HepG2 (cell line): ENCODE results near the gene ZNF839. TPM values are rescaled to one million over a fixed set of nuclear protein-coding genes. Genes with fewer than 3 reads are reported as not detected.

Experiments
- ATAC-seq: fragments of 200-7000 bp; cut with Tn5 transposase; 3 replicates; pipeline ENCODE4 v1.9.1; 2020; ENCODE audit warnings: mild to moderate bottlenecking, moderate library complexity
- BruUV-seq: library from RNA; stranded (reverse); fragments of 400-500 nt; replicated peaks from 2 replicates; lab custom pipeline; 2021; lab: Mats Ljungman, UMichigan
- CTCF ChIA-PET: fragments of 300-600 bp; formaldehyde crosslinking; extraction: SDS; loops from one replicate; lab custom pipeline; 2021; ENCODE audit warnings: low total read pairs, inconsistent platforms, low intra/inter-chr PET ratio; lab: Yijun Ruan, JAX
- POLR2A ChIA-PET: fragments of 350-600 bp; sonication (Branson Sonifier 250); formaldehyde crosslinking; loops from one replicate; lab custom pipeline; 2020; ENCODE audit warnings: antibody characterized with exemption, inconsistent platforms; lab: Yijun Ruan, JAX
- DNase-seq: peaks from one replicate; pipeline ENCODE4 v3.0.0-alpha.2; 2015; ENCODE audit warnings: low spot score
- FAIRE-seq: peaks from 3 replicates; lab custom pipeline; 2011; peaks lifted over from hg19 to GRCh38; lab: Jason Lieb, UNC
- H2AFZ ChIP-seq: one replicate; pipeline ENCODE4 v1.6.1; 2011; ENCODE audit warnings: low read length, inconsistent platforms
- H3K27ac ChIP-seq: fragments of 300-600 bp; 3 replicates; pipeline ENCODE4 v1.8.0; 2011; ENCODE audit warnings: mixed run types, mild to moderate bottlenecking, mixed read lengths, low read length, inconsistent platforms; ENCODE audit not compliant: insufficient read depth; ENCODE audit errors: extremely low read length
- H3K27me3 ChIP-seq, 2 experiments: fragments of 200-600 bp in 1 of 2; 2 replicates in 1 of 2; 3 replicates in 1 of 2; pipeline versions ENCODE4 v1.6.0 to v1.8.0; 2011; ENCODE audit warnings: low read length in 2 of 2, mild to moderate bottlenecking in 2 of 2, moderate library complexity in 2 of 2, inconsistent platforms in 1 of 2; ENCODE audit not compliant: insufficient read depth in 2 of 2, control insufficient read depth in 1 of 2
- H3K36me3 ChIP-seq, 2 experiments: fragments of 200-600 bp in 1 of 2; replicated peaks in 1 of 2; 2 replicates in 1 of 2; 3 replicates in 1 of 2; pipeline versions ENCODE4 v1.5.1 to v1.8.0; 2011; ENCODE audit warnings: low read length in 2 of 2, inconsistent platforms in 1 of 2; ENCODE audit not compliant: insufficient read depth in 2 of 2, control insufficient read depth in 1 of 2
- H3K4me1 ChIP-seq: 2 replicates; pipeline ENCODE4 v1.5.1; 2012; ENCODE audit warnings: low read length, inconsistent platforms; ENCODE audit not compliant: insufficient read depth
- H3K4me2 ChIP-seq: 2 replicates; pipeline ENCODE4 v1.6.0; 2011; ENCODE audit warnings: low read depth, low read length, inconsistent platforms
- H3K4me3 ChIP-seq, 3 experiments: fragments of 200-600 bp in 1 of 3; sonication (generic), shearing (Covaris generic) in 1 of 3; replicated peaks in 1 of 3; 2 replicates each; pipeline ENCODE4 v1.5.1; 2011 to 2016; ENCODE audit warnings: low read length in 3 of 3, inconsistent platforms in 2 of 3, low read depth in 2 of 3, mild to moderate bottlenecking in 2 of 3, control low read depth in 1 of 3, mixed read lengths in 1 of 3; ENCODE audit not compliant: insufficient read depth in 1 of 3
- H3K79me2 ChIP-seq: one replicate; pipeline ENCODE4 v1.6.1; 2011; ENCODE audit warnings: low read length, inconsistent platforms; ENCODE audit not compliant: insufficient read depth
- H3K9ac ChIP-seq: 2 replicates; pipeline ENCODE4 v1.6.0; 2011; ENCODE audit warnings: mild to moderate bottlenecking, low read depth, low read length, inconsistent platforms; ENCODE audit not compliant: insufficient read depth
- H3K9me3 ChIP-seq: 2 replicates; pipeline ENCODE4 v1.5.1; 2012; ENCODE audit warnings: mild to moderate bottlenecking, low read length
- H4K20me1 ChIP-seq: 2 replicates; pipeline ENCODE4 v1.6.0; 2011; ENCODE audit warnings: inconsistent platforms, mild to moderate bottlenecking, low read length, moderate library complexity; ENCODE audit not compliant: insufficient read depth
- BRCA1 ChIP-seq: sonication (generic); formaldehyde crosslinking; IDR thresholded peaks from 2 replicates; pipeline ENCODE4 v1.4.0; 2020; ENCODE audit warnings: missing genetic modification reagents
- DNMT1 ChIP-seq: sonication (generic); formaldehyde crosslinking; IDR thresholded peaks from 2 replicates; pipeline ENCODE4 v1.5.1; 2020; ENCODE audit warnings: mild to moderate bottlenecking, missing genetic modification reagents
- ELF4 ChIP-seq: sonication (generic); formaldehyde crosslinking; IDR thresholded peaks from 2 replicates; pipeline ENCODE4 v1.5.0; 2020; ENCODE audit warnings: missing genetic modification reagents, mild to moderate bottlenecking, moderate library complexity, borderline replicate concordance
- ETS1 ChIP-seq: sonication (generic); formaldehyde crosslinking; IDR thresholded peaks from 2 replicates; pipeline ENCODE4 v1.4.0; 2020; ENCODE audit warnings: missing genetic modification reagents
- GMEB2 ChIP-seq: IDR thresholded peaks from 2 replicates; pipeline ENCODE4 v1.6.1; 2016; ENCODE audit warnings: missing biosample characterization, missing genetic modification reagents, low read depth
- HMGA1 ChIP-seq: sonication (generic); formaldehyde crosslinking; conservative IDR thresholded peaks from 2 replicates; pipeline ENCODE4 v1.4.0; 2020; ENCODE audit warnings: missing genetic modification reagents
- KAT7 ChIP-seq: IDR thresholded peaks from 2 replicates; pipeline ENCODE4 v1.6.1; 2018; ENCODE audit warnings: borderline replicate concordance, missing compliant biosample characterization
- KDM5A ChIP-seq: fragments of 200-600 bp; sonication (generic); IDR thresholded peaks from 2 replicates; pipeline ENCODE4 v1.7.0; 2018; ENCODE audit warnings: antibody characterized with exemption, mild to moderate bottlenecking, low read length, borderline replicate concordance
- PCBP2 ChIP-seq: fragments of 200-400 bp; formaldehyde crosslinking; optimal IDR thresholded peaks from 2 replicates; pipeline ENCODE3; 2018; ENCODE audit warnings: low read length, low read depth; ENCODE audit not compliant: poor library complexity, severe bottlenecking
- SIN3B ChIP-seq: fragments of 150-350 bp; IDR thresholded peaks from 2 replicates; pipeline ENCODE4 v1.6.1; 2014; ENCODE audit warnings: low read length
- SNAI1 ChIP-seq: sonication (generic); formaldehyde crosslinking; IDR thresholded peaks from 2 replicates; pipeline ENCODE4 v1.5.0; 2020; ENCODE audit warnings: mild to moderate bottlenecking, missing genetic modification reagents, borderline replicate concordance
- ZBTB42 ChIP-seq: sonication (generic); formaldehyde crosslinking; IDR thresholded peaks from 2 replicates; pipeline ENCODE4 v1.5.0; 2020; ENCODE audit warnings: mild to moderate bottlenecking, missing genetic modification reagents
- ZMAT3 ChIP-seq: sonication (generic); formaldehyde crosslinking; conservative IDR thresholded peaks from 2 replicates; pipeline ENCODE4 v1.7.0; 2021; ENCODE audit warnings: missing genetic modification reagents
- ZNF24 ChIP-seq: fragments of 450-650 bp; IDR thresholded peaks from 2 replicates; pipeline ENCODE4 v1.6.1; 2017; ENCODE audit warnings: antibody characterized with exemption, mild to moderate bottlenecking
- ZNF260 ChIP-seq: sonication (generic); formaldehyde crosslinking; IDR thresholded peaks from 2 replicates; pipeline ENCODE4 v1.4.0; 2020; ENCODE audit warnings: missing genetic modification reagents, low read depth, mild to moderate bottlenecking, borderline replicate concordance
- ZNF431 ChIP-seq: sonication (generic); formaldehyde crosslinking; IDR thresholded peaks from 2 replicates; pipeline ENCODE4 v1.9.0; 2022; ENCODE audit warnings: missing genetic modification reagents, low read depth, mild to moderate bottlenecking, borderline replicate concordance
- ZNF432 ChIP-seq: sonication (generic); formaldehyde crosslinking; IDR thresholded peaks from 2 replicates; pipeline ENCODE4 v1.5.0; 2020; ENCODE audit warnings: missing genetic modification reagents, mild to moderate bottlenecking, borderline replicate concordance
- ZNF503 ChIP-seq: sonication (generic); formaldehyde crosslinking; IDR thresholded peaks from 2 replicates; pipeline ENCODE4 v1.4.0; 2020; ENCODE audit warnings: missing genetic modification reagents
- ZNF598 ChIP-seq: sonication (generic); formaldehyde crosslinking; IDR thresholded peaks from 2 replicates; pipeline ENCODE4 v1.5.1; 2020; ENCODE audit warnings: mild to moderate bottlenecking, missing genetic modification reagents, borderline replicate concordance
- ZNF780A ChIP-seq: sonication (generic); formaldehyde crosslinking; IDR thresholded peaks from 2 replicates; pipeline ENCODE4 v1.8.0; 2022; ENCODE audit warnings: mild to moderate bottlenecking, missing genetic modification reagents, moderate library complexity
- WGBS: methylation state at CpG from one replicate; pipeline ENCODE4 v1.1.6; 2017; ENCODE audit warnings: low lambda C conversion rate; 5-methylcytosine and 5-hydroxymethylcytosine counted together
- in situ Hi-C: cut with HindIII; loops from 2 replicates; pipeline ENCODE4 v1.10.0; 2017; ENCODE audit warnings: low pct_unique_long_range_greater_than_20kb; ENCODE audit not compliant: extremely low pct_ligation_motif_present
- intact Hi-C: fragments of 100-400 bp; cut with micrococcal nuclease; formaldehyde crosslinking; loops from one replicate; pipeline ENCODE4 v1.10.0; 2022; ENCODE audit not compliant: unreplicated experiment
- polyA plus RNA-seq, 8 experiments: library from polyadenylated mRNA; depleted of rRNA in 3 of 8; stranded (reverse) in 7 of 8; unstranded in 1 of 8; fragments of >200 nt; fragmentation: Illumina TruSeq in 4 of 8; extraction: Trizol in 4 of 8; gene quantifications; 2 replicates each; pipeline versions ENCODE4 v1.2.1 to v1.2.3, GENCODE V29; 2011 to 2016; ENCODE audit warnings: low read depth in 4 of 8, missing spikeins in 1 of 8, mixed read lengths in 1 of 8; ENCODE audit not compliant: insufficient read depth in 1 of 8
- total RNA-seq, 5 experiments: library from RNA; depleted of rRNA; stranded (reverse); fragments of >200 nt; fragmentation: Illumina TruSeq; extraction: Trizol; gene quantifications; 2 replicates each; pipeline ENCODE4 v1.2.3, GENCODE V29; 2016; ENCODE audit warnings: low read depth in 1 of 5

Gene ZNF839
- total and polyA plus RNA-seq, 2 of the 13 experiments (the other 11 are each of a cell fraction or from before 2014, with no cell fraction given) = 11.1 to 12.8 TPM

GRCh38 chr14:102362545-102363181 is 43.1 kb downstream of the ZNF839 start, which contains the start of the genes CINP and TECPR2:
Gene CINP (minus strand): TSS chr14:102362890. CDS start chr14:102362851, 39 bp downstream.
Gene TECPR2 (plus strand): TSS chr14:102362941. CDS start chr14:102376722, 13,781 bp downstream.
- H3K36me3 ChIP-seq = 0 out of 5 replicates have a peak, but pooled peaks cover 0 to 9% of the 10 kb centered on the region in 2 experiments
- peak; percentile 54 for FAIRE-seq
- no peak within 1 kb of the TSS for H2AFZ ChIP-seq
- ATAC-seq = peak; percentile 99
- DNase-seq = peak; percentile 85
- H3K9ac ChIP-seq = peak within 1 kb of the TSS; percentile 86
- in situ Hi-C loops = no loop called here
- ChIA-PET POLR2A (interaction anchor here (0.6 to 1.9 kb wide), 7 partner anchors 9 to 115 kb away, joined by 3 to 10 read pairs (median 4); partner anchors contain the start of genes MOK and ZNF839), CTCF (no interaction called here)
- H3K4me1 ChIP-seq = peaks cover 37% of the 10 kb centered on the region
- H3K27ac ChIP-seq = peak within 1 kb of the TSS; percentile 63
- 0% methylated on average over 7 of the region's 58 CpGs for WGBS
- no peaks in the 10 kb centered on the region for H3K9me3 ChIP-seq
- H4K20me1 ChIP-seq = no peaks in the 10 kb centered on the region
- no TSS peak for BruUV-seq
- intact Hi-C loops = loop anchor here (2.0 to 5.0 kb wide), 2 partner anchors 44 to 230 kb away; partner anchors contain the start of genes RCOR1 and ZNF839
- no peaks in the 10 kb centered on the region; a peak in 1 of 5 replicates for H3K27me3 ChIP-seq
- H3K79me2 ChIP-seq = peaks cover 19% of the 10 kb centered on the region
- H3K4me3 ChIP-seq = peak within 1 kb of the TSS; percentile 83 to 92 (median 84)
- H3K4me2 ChIP-seq = peak within 1 kb of the TSS; percentile 92
- no peak for TF ChIP-seq GMEB2
- TF ChIP-seq HMGA1 (CRISPR knock-in tag) = no peak
- TF ChIP-seq ELF4 = no peak
- 0 out of 2 replicates have a peak, but pooled peaks have one; percentile 44 for TF ChIP-seq ZMAT3 (CRISPR knock-in tag)
- TF ChIP-seq ZNF431 (CRISPR knock-in tag) = no peak
- TF ChIP-seq KDM5A = peak; percentile 81; the same call in 1 of the 2 replicates
- no peak for TF ChIP-seq SNAI1 (CRISPR knock-in tag)
- peak; percentile 79; the same call in 1 of the 2 replicates for TF ChIP-seq KAT7 (CRISPR knock-in tag)
- TF ChIP-seq SIN3B = no peak
- TF ChIP-seq BRCA1 (CRISPR knock-in tag) = no peak
- TF ChIP-seq ZNF24 = no peak
- TF ChIP-seq ZNF780A (CRISPR knock-in tag) = no peak
- no peak for TF ChIP-seq ZNF503 (CRISPR knock-in tag)
- no peak for TF ChIP-seq ZNF260 (CRISPR knock-in tag)
- TF ChIP-seq DNMT1 (CRISPR knock-in tag) = no peak
- TF ChIP-seq ETS1 (CRISPR knock-in tag) = no peak
- no peak for TF ChIP-seq PCBP2
- no peak for TF ChIP-seq ZNF432 (CRISPR knock-in tag)
- no peak for TF ChIP-seq ZNF598
- TF ChIP-seq ZBTB42 (CRISPR knock-in tag) = no peak
